ENCODE data around the gene FHAD1. TPM values are rescaled to one million over a fixed set of nuclear protein-coding genes. Genes with fewer than 3 reads are reported as not detected.

Gene FHAD1
- total and polyA plus RNA-seq, 2 experiments from 2014 or later = 0.13 to 0.68 TPM

GRCh38 chr1:15201221-15201620, 45.8 kb upstream of the FHAD1 start:
- Histone ChIP-seq H2AFZ (no peak overlapping the region), H3K4me1 (ENCODE audit: insufficient read depth) (peaks cover 41% of the 10 kb centered on the region), H4K20me1 (ENCODE audit: insufficient read depth, poor library complexity, severe bottlenecking) (no peaks in the 10 kb centered on the region), H3K36me3 (replicated peaks; ENCODE audit: insufficient read depth, low read depth) (no peaks in the 10 kb centered on the region), H3K27me3 (no peaks in the 10 kb centered on the region), H3K9me2 (replicated peaks; ENCODE audit: insufficient read depth) (no peaks in the 10 kb centered on the region), H3K9me3 (ENCODE audit: low read depth) (no peaks in the 10 kb centered on the region), H3K27ac (peak overlapping the region; percentile 90), H3K4me2 (peak overlapping the region; percentile 61), H3K79me2 (peaks cover 37% of the 10 kb centered on the region), H3K4me3 (no peak overlapping the region)
- DNase-seq (ENCODE audit: low spot score) = no peak
- no peak for TF ChIP-seq EZH2 (IDR thresholded peaks at IDR 0.05; ENCODE audit: borderline replicate concordance)
- no peak for TF ChIP-seq CTCF (IDR thresholded peaks at IDR 0.05; ENCODE audit: poor library complexity)
- no peak for TF ChIP-seq EZH2phosphoT487 (IDR thresholded peaks at IDR 0.05; ENCODE audit: low read depth, severe bottlenecking, unreplicated experiment)
- WGBS (ENCODE audit: low lambda C conversion rate, missing lambda C conversion rate) = 85% methylated on average over 4 of the region's 4 CpGs

GRCh38 chr1:15201849-15202551, 45.0 kb upstream of the FHAD1 start:
- DNase-seq (ENCODE audit: low spot score) = peak; percentile 63
- H3K79me2 ChIP-seq = peaks cover 36% of the 10 kb centered on the region
- H3K9me2 ChIP-seq (replicated peaks; ENCODE audit: insufficient read depth) = no peaks in the 10 kb centered on the region
- TF ChIP-seq CTCF (IDR thresholded peaks at IDR 0.05; ENCODE audit: poor library complexity) (no peak), EZH2 (IDR thresholded peaks at IDR 0.05; ENCODE audit: borderline replicate concordance) (no peak), EZH2phosphoT487 (IDR thresholded peaks at IDR 0.05; ENCODE audit: low read depth, severe bottlenecking, unreplicated experiment) (no peak)
- no peaks in the 10 kb centered on the region for H4K20me1 ChIP-seq (ENCODE audit: insufficient read depth, poor library complexity, severe bottlenecking)
- H3K9me3 ChIP-seq (ENCODE audit: low read depth) = no peaks in the 10 kb centered on the region
- H3K27me3 ChIP-seq = no peaks in the 10 kb centered on the region
- H3K27ac ChIP-seq = peak overlapping the region; percentile 90
- peaks cover 44% of the 10 kb centered on the region for H3K4me1 ChIP-seq (ENCODE audit: insufficient read depth)
- H3K36me3 ChIP-seq (replicated peaks; ENCODE audit: insufficient read depth, low read depth) = no peaks in the 10 kb centered on the region
- 45% methylated on average over 13 of the region's 13 CpGs for WGBS (ENCODE audit: low lambda C conversion rate, missing lambda C conversion rate)
- H3K4me3 ChIP-seq = no peak overlapping the region
- no peak overlapping the region for H2AFZ ChIP-seq
- peak overlapping the region; percentile 61 for H3K4me2 ChIP-seq

- Histone ChIP-seq H3K79me2 (peaks cover 45% of the 10 kb centered on the region), H3K4me3 (no peak overlapping the region), H3K4me1 (ENCODE audit: insufficient read depth) (peaks cover 51% of the 10 kb centered on the region), H3K27ac (no peak overlapping the region), H3K4me2 (no peak overlapping the region), H4K20me1 (ENCODE audit: insufficient read depth, poor library complexity, severe bottlenecking) (no peaks in the 10 kb centered on the region), H3K27me3 (no peaks in the 10 kb centered on the region), H3K9me3 (ENCODE audit: low read depth) (no peaks in the 10 kb centered on the region), H3K9me2 (replicated peaks; ENCODE audit: insufficient read depth) (no peaks in the 10 kb centered on the region), H3K36me3 (replicated peaks; ENCODE audit: insufficient read depth, low read depth) (no peaks in the 10 kb centered on the region), H2AFZ (no peak overlapping the region)
- DNase-seq (ENCODE audit: low spot score) = no peak
- 93% methylated on average over 7 of the region's 7 CpGs for WGBS (ENCODE audit: low lambda C conversion rate, missing lambda C conversion rate)
- TF ChIP-seq EZH2 (IDR thresholded peaks at IDR 0.05; ENCODE audit: borderline replicate concordance) (no peak), CTCF (IDR thresholded peaks at IDR 0.05; ENCODE audit: poor library complexity) (no peak), EZH2phosphoT487 (IDR thresholded peaks at IDR 0.05; ENCODE audit: low read depth, severe bottlenecking, unreplicated experiment) (no peak)
Observed at GRCh38 chr1:15204931-15205330, 42.1 kb upstream of the FHAD1 start.

Measured in hepatocyte (in vitro differentiated cells).